ENCODE measurements around the gene FNDC11. TPM values are rescaled to one million over a fixed set of nuclear protein-coding genes. Genes with fewer than 3 reads are reported as not detected.

FNDC11 gene
- total and polyA plus RNA-seq, 2 of the 13 experiments (the other 11 are each of a cell fraction or from before 2014, with no cell fraction given) = 0.07 TPM; not detected in 1

- TF ChIP-seq ZGPAT (CRISPR knock-in tag; IDR thresholded peaks at IDR 0.05) (peak; percentile 10), CSRNP1 (CRISPR knock-in tag; IDR thresholded peaks at IDR 0.05) (no peak), ZNF660 (CRISPR knock-in tag; IDR thresholded peaks at IDR 0.05; ENCODE audit: borderline replicate concordance, low read depth) (0 out of 2 replicates have a peak, but pooled peaks have one; percentile 58), SRF (IDR thresholded peaks at IDR 0.05; ENCODE audit: low read depth, low read length) (no peak), POLR2AphosphoS5 (IDR thresholded peaks at IDR 0.05; ENCODE audit: low read depth, low read length) (peak; percentile 69), SALL2 (CRISPR knock-in tag; IDR thresholded peaks at IDR 0.05) (peak; percentile 66; the same call in 1 of the 2 replicates), ZNF576 (CRISPR knock-in tag; IDR thresholded peaks at IDR 0.05) (no peak), JUNB (CRISPR knock-in tag; IDR thresholded peaks at IDR 0.05; ENCODE audit: borderline replicate concordance) (no peak), ZNF563 (CRISPR knock-in tag; IDR thresholded peaks at IDR 0.05) (no peak), KDM6A (CRISPR knock-in tag; IDR thresholded peaks at IDR 0.05; ENCODE audit: low read depth) (0 out of 2 replicates have a peak, but pooled peaks have one; percentile 26), ZNF562 (CRISPR knock-in tag; IDR thresholded peaks at IDR 0.05; ENCODE audit: borderline replicate concordance) (no peak), CEBPG (CRISPR knock-in tag; IDR thresholded peaks at IDR 0.05) (no peak), KDM5B (CRISPR knock-in tag; IDR thresholded peaks at IDR 0.05; ENCODE audit: borderline replicate concordance) (0 out of 2 replicates have a peak, but pooled peaks have one; percentile 22), FLYWCH1 (CRISPR knock-in tag; IDR thresholded peaks at IDR 0.05) (no peak), ZBTB8A (CRISPR knock-in tag; IDR thresholded peaks at IDR 0.05; ENCODE audit: borderline replicate concordance, low read depth) (no peak), ZFP36L1 (CRISPR knock-in tag; IDR thresholded peaks at IDR 0.05) (0 out of 2 replicates have a peak, but pooled peaks have one; percentile 9), TRIM22 (IDR thresholded peaks at IDR 0.05) (no peak), DZIP1 (CRISPR knock-in tag; IDR thresholded peaks at IDR 0.05) (peak; percentile 83), ZNF616 (CRISPR knock-in tag; IDR thresholded peaks at IDR 0.05; ENCODE audit: low read depth) (0 out of 2 replicates have a peak, but pooled peaks have one; percentile 55), GATA4 (IDR thresholded peaks at IDR 0.05; ENCODE audit: borderline replicate concordance, low read depth) (no peak)
Observed at GRCh38 chr20:63574156-63574828, 20.3 kb downstream of the FNDC11 start, which contains the start of gene HELZ2 (continued).

Data from HepG2 (cell line).